HCT116 (cell line): ENCODE data around the gene ARHGEF17. TPM values are rescaled to one million over a fixed set of nuclear protein-coding genes. Genes with fewer than 3 reads are reported as not detected.

Experiments used
- ATAC-seq: fragments of 200-7000 bp; cut with Tn5 transposase; 2 replicates; pipeline ENCODE4 v1.9.1; 2020; ENCODE audit warnings: mild to moderate bottlenecking, moderate library complexity
- BruUV-seq: library from RNA; stranded (reverse); fragments of 400-500 nt; replicated peaks from 2 replicates; lab custom pipeline; 2021; lab: Mats Ljungman, UMichigan
- CTCF ChIA-PET: fragments of 300-600 bp; sonication (Branson Sonifier 250); formaldehyde crosslinking; loops from one replicate; lab custom pipeline; 2021; ENCODE audit warnings: antibody characterized with exemption; lab: Charles Lee
- POLR2A ChIA-PET: fragments of 300-600, 350-600 bp; sonication (Branson Sonifier 250); formaldehyde crosslinking; loops from one replicate; lab custom pipeline; 2021; ENCODE audit warnings: antibody characterized with exemption; lab: Charles Lee
- RAD21 ChIA-PET, 2 experiments: fragments of 300-600 bp; sonication (Branson Sonifier 250); formaldehyde crosslinking; loops; one replicate each; lab custom pipeline; 2023; ENCODE audit warnings: low total read pairs in 2 of 2; ENCODE audit not compliant: uncharacterized antibody in 2 of 2, unreplicated experiment in 2 of 2, low non-redundant PET in 1 of 2; lab: Charles Lee
- DNase-seq: peaks from one replicate; pipeline ENCODE4 v3.0.0-alpha.2; 2010; ENCODE audit warnings: low read depth, low spot score
- H2AFZ ChIP-seq: fragments of 200-600 bp; shearing (Covaris generic), sonication (generic); 2 replicates; pipeline ENCODE4 v1.6.1; 2017; ENCODE audit warnings: low read depth, mixed run types, mixed read lengths, antibody characterized with exemption, low read length; ENCODE audit not compliant: poor library complexity, severe bottlenecking
- H3K27ac ChIP-seq: 2 replicates; pipeline ENCODE4 v1.5.1; 2012; ENCODE audit warnings: low read depth, low read length
- H3K27me3 ChIP-seq: fragments of 200-600 bp; sonication (generic); 2 replicates; pipeline ENCODE4 v1.6.1; 2016; ENCODE audit warnings: mixed run types, low read length, mixed read lengths; ENCODE audit not compliant: insufficient read depth
- H3K36me3 ChIP-seq, 2 experiments: fragments of 200-500 bp in 1 of 2; fragments of 200-600 bp in 1 of 2; sonication (Bioruptor generic) in 1 of 2; sonication (generic) in 1 of 2; 2 replicates each; pipeline versions ENCODE4 v1.5.1 to v1.6.1; 2014 to 2016; ENCODE audit warnings: low read length in 2 of 2, inconsistent platforms in 1 of 2, mixed read lengths in 1 of 2, mixed run types in 1 of 2; ENCODE audit not compliant: insufficient read depth in 2 of 2, control insufficient read depth in 1 of 2
- H3K4me1 ChIP-seq, 2 experiments: fragments of 200-600 bp in 1 of 2; sonication (generic) in 1 of 2; 2 replicates each; pipeline versions ENCODE4 v1.5.1 to v1.6.1; 2012 to 2017; ENCODE audit warnings: low read length in 2 of 2, inconsistent platforms in 1 of 2, mild to moderate bottlenecking in 1 of 2, mixed read lengths in 1 of 2, mixed run types in 1 of 2, moderate library complexity in 1 of 2; ENCODE audit not compliant: insufficient read depth in 2 of 2, control insufficient read depth in 1 of 2
- H3K4me2 ChIP-seq: fragments of 200-600 bp; sonication (generic); 2 replicates; pipeline ENCODE4 v1.6.1; 2017; ENCODE audit warnings: mixed run types, low read length, mixed read lengths
- H3K4me3 ChIP-seq, 2 experiments: fragments of 200-600 bp in 1 of 2; sonication (generic) in 1 of 2; replicated peaks in 1 of 2; 2 replicates each; pipeline ENCODE4 v1.5.1; 2011 to 2016; ENCODE audit warnings: low read length in 2 of 2, control low read depth in 1 of 2, low read depth in 1 of 2, mild to moderate bottlenecking in 1 of 2, mixed read lengths in 1 of 2, mixed run types in 1 of 2
- H3K79me2 ChIP-seq: fragments of 200-600 bp; sonication (generic); 2 replicates; pipeline ENCODE4 v1.6.1; 2017; ENCODE audit warnings: mild to moderate bottlenecking, mixed run types, low read length, moderate library complexity, mixed read lengths; ENCODE audit not compliant: insufficient read depth
- H3K9ac ChIP-seq: fragments of 200-600 bp; sonication (generic); 2 replicates; pipeline ENCODE4 v1.6.1; 2016; ENCODE audit warnings: low read length, mixed read lengths
- H3K9me2 ChIP-seq: fragments of 200-600 bp; sonication (generic), shearing (Covaris generic); 2 replicates; pipeline ENCODE4 v1.6.1; 2017; ENCODE audit warnings: mixed run types, mild to moderate bottlenecking, moderate library complexity; ENCODE audit not compliant: insufficient read depth
- H3K9me3 ChIP-seq, 2 experiments: fragments of 200-500 bp in 1 of 2; fragments of 200-600 bp in 1 of 2; sonication (Bioruptor generic) in 1 of 2; sonication (generic) in 1 of 2; 2 replicates each; pipeline ENCODE4 v1.6.1; 2014 to 2017; ENCODE audit warnings: low read length in 2 of 2, mixed read lengths in 2 of 2, inconsistent platforms in 1 of 2, low read depth in 1 of 2, mild to moderate bottlenecking in 1 of 2, mixed run types in 1 of 2, moderate library complexity in 1 of 2; ENCODE audit not compliant: control insufficient read depth in 1 of 2, insufficient read depth in 1 of 2
- H4K20me1 ChIP-seq: fragments of 200-600 bp; sonication (generic), shearing (Covaris generic); 2 replicates; pipeline ENCODE4 v1.6.1; 2017; ENCODE audit warnings: mixed run types, mild to moderate bottlenecking, moderate library complexity; ENCODE audit not compliant: insufficient read depth
- CBX3 ChIP-seq: IDR thresholded peaks from 2 replicates; pipeline ENCODE4 v1.6.1; 2012; ENCODE audit warnings: low read depth
- CEBPB ChIP-seq: IDR thresholded peaks from 2 replicates; pipeline ENCODE4 v1.6.1; 2012; ENCODE audit warnings: low read depth
- EGR1 ChIP-seq: IDR thresholded peaks from 2 replicates; pipeline ENCODE4 v1.6.1; 2012; ENCODE audit warnings: low read depth
- EZH2 ChIP-seq: fragments of 200-600 bp; sonication (generic); IDR thresholded peaks from 2 replicates; pipeline ENCODE4 v1.6.1; 2017; ENCODE audit warnings: antibody characterized with exemption, mixed run types
- FOSL1 ChIP-seq: IDR thresholded peaks from 2 replicates; pipeline ENCODE4 v1.6.1; 2012; ENCODE audit warnings: low read depth
- JUND ChIP-seq: IDR thresholded peaks from 2 replicates; pipeline ENCODE4 v1.6.1; 2012
- POLR2A ChIP-seq: IDR thresholded peaks from 2 replicates; pipeline ENCODE4 v1.7.0; 2011; ENCODE audit warnings: borderline replicate concordance; ENCODE audit not compliant: insufficient read depth, insufficient read length; ENCODE audit errors: extremely low read depth
- RAD21 ChIP-seq: IDR thresholded peaks from 2 replicates; pipeline ENCODE4 v1.6.1; 2012; ENCODE audit warnings: low read depth, mild to moderate bottlenecking
- SP1 ChIP-seq: IDR thresholded peaks from 2 replicates; pipeline ENCODE4 v1.6.1; 2012; ENCODE audit warnings: low read depth
- TCF7L2 ChIP-seq: IDR thresholded peaks from 2 replicates; pipeline ENCODE4 v1.7.0; 2011; ENCODE audit warnings: borderline replicate concordance, inconsistent platforms; ENCODE audit not compliant: insufficient read depth, insufficient read length; ENCODE audit errors: extremely low read depth
- intact Hi-C: fragments of 100-400 bp; cut with micrococcal nuclease; formaldehyde crosslinking; loops from 2 replicates; pipeline ENCODE4 v1.10.0; 2022
- total RNA-seq: library from RNA; stranded (reverse); gene quantifications from one replicate; pipeline ENCODE4 v1.2.1, GENCODE V29; 2021; ENCODE audit not compliant: unreplicated experiment

Gene ARHGEF17
- total RNA-seq, 1 experiment from 2014 or later: 18.2 TPM

- TF ChIP-seq TCF7L2: no peak
Observed at GRCh38 chr11:73280626-73281025, 27.4 kb upstream of the ARHGEF17 start (continued).

- Histone ChIP-seq H3K79me2 (no peaks in the 10 kb centered on the region), H3K9ac (no peak overlapping the region), H3K4me1 (no peaks in the 10 kb centered on the region), H3K4me3 (no peak overlapping the region), H3K4me2 (no peak overlapping the region), H3K9me3 (no peaks in the 10 kb centered on the region), H3K27me3 (0 out of 2 replicates have a peak, but pooled peaks cover 2% of the 10 kb centered on the region), H3K36me3 (no peaks in the 10 kb centered on the region), H4K20me1 (no peaks in the 10 kb centered on the region)
- RAD21 ChIA-PET: no interaction called here
- no TSS peak for BruUV-seq
- intact Hi-C loops: no loop called here
- TF ChIP-seq TCF7L2: no peak
- no peak for TF ChIP-seq EZH2
- no peak for TF ChIP-seq FOSL1
- TF ChIP-seq, all 23 proteins: peak for 0
- H3K9me2 ChIP-seq: no peaks in the 10 kb centered on the region
- ChIA-PET CTCF (interaction anchor here (1.2 kb wide), 1 partner anchor 8 kb away, joined by 5 read pairs; no protein-coding TSS in a partner anchor), POLR2A (no interaction called here)
- DNase-seq: no peak
- H2AFZ ChIP-seq: no peak overlapping the region
- no peak for ATAC-seq
- no peak overlapping the region for H3K27ac ChIP-seq
Observed at GRCh38 chr11:73281201-73281741, 26.8 kb upstream of the ARHGEF17 start.

DNA sequence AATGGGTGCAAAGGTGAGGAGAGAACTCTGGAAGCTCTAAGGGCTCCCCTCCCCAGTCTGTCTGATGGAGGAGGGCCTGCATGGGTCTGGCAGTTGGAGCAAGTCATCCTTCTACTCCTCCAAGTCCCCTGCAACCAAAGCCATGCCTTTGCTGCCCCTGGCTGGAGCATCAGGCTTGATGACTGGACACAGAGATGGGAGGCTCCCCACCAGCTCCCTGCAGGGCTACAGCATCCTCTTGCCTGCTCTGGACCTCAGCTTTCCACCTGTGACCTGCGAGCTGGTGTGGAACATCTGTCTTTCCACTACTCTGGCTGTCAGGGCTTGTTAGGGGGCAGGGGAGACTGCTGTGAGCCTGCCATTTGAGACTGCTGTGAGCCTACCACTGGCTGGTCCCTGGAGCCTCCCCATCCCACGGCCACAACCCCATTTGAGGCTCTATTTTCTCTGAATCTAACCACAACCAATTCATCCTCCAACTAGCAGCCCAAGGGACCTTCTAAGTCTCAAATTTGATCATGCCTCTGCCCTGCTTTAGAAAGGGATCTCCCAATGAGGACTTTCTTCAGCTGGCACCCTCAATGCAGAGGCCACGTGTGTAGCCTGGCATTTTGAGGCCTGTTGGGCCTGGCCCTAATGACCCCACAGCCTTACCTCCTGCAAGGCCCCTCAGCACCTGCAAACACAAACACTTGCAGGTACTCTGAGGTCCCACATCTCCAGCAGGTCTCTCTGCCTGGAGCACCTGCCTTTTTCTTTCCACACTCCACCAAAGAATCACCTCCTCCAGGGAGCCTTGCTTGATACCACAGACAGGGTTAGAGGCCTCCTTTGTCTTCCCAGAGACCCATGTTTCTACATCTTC is 26.0 kb upstream of the ARHGEF17 start:
- H3K9ac ChIP-seq: no peak overlapping the region
- H3K36me3 ChIP-seq: no peaks in the 10 kb centered on the region
- BruUV-seq: no TSS peak
- ATAC-seq: no peak
- no peak overlapping the region for H3K4me2 ChIP-seq
- ChIA-PET CTCF (no interaction called here), POLR2A (no interaction called here), RAD21 (no interaction called here)
- 0 out of 2 replicates have a peak, but pooled peaks cover 2% of the 10 kb centered on the region for H3K27me3 ChIP-seq
- no peak overlapping the region for H2AFZ ChIP-seq
- H3K4me1 ChIP-seq: no peaks in the 10 kb centered on the region
- intact Hi-C loops: no loop called here
- no peaks in the 10 kb centered on the region for H3K9me2 ChIP-seq
- H4K20me1 ChIP-seq: no peaks in the 10 kb centered on the region
- no peak overlapping the region for H3K27ac ChIP-seq
- no peaks in the 10 kb centered on the region for H3K9me3 ChIP-seq
- H3K79me2 ChIP-seq: no peaks in the 10 kb centered on the region
- DNase-seq: no peak
- H3K4me3 ChIP-seq: no peak overlapping the region
- TF ChIP-seq RAD21 (no peak), CEBPB (no peak), CBX3 (no peak), POLR2A (no peak), EGR1 (no peak), JUND (no peak), TCF7L2 (no peak), SP1 (no peak)
